Adrenal gland (tissue), 12 donors: ENCODE data around the gene OAF. TPM values are rescaled to one million over a fixed set of nuclear protein-coding genes. Genes with fewer than 3 reads are reported as not detected.

Experiments
- DNase-seq, 7 donors: peaks; one replicate each; pipeline ENCODE4 v3.0.0-alpha.2; 2019 to 2020
- H3K27ac ChIP-seq, 5 donors: fragments of 200-600 bp; sonication (generic) in 4 of 5; 1 replicate in 3 of 5; 2 replicates in 2 of 5; pipeline versions ENCODE4 v1.5.1 to v1.8.0; 2016 to 2020; ENCODE audit warnings: mild to moderate bottlenecking in 1 of 5
- H3K27me3 ChIP-seq: fragments of 200-600 bp; 2 replicates; pipeline ENCODE4 v1.8.0; 2021
- H3K36me3 ChIP-seq, 2 donors: fragments of 200-600 bp; replicated peaks in 1 of 2; 1 replicate in 1 of 2; 2 replicates in 1 of 2; pipeline versions ENCODE4 v1.5.1 to v1.8.0; 2018 to 2022
- H3K4me1 ChIP-seq, 2 donors: fragments of 200-600 bp; replicated peaks in 1 of 2; 1 replicate in 1 of 2; 2 replicates in 1 of 2; pipeline versions ENCODE4 v1.5.1 to v1.8.0; 2018 to 2021
- H3K4me3 ChIP-seq, 4 donors: fragments of 200-600 bp; sonication (generic) in 3 of 4; one replicate each; pipeline ENCODE4 v1.5.1; 2016 to 2018
- H3K9me3 ChIP-seq, 3 donors: fragments of 200-600 bp; sonication (generic) in 1 of 3; replicated peaks in 1 of 3; 1 replicate in 2 of 3; 2 replicates in 1 of 3; pipeline versions ENCODE4 v1.5.1 to v1.8.0; 2016 to 2021
- CTCF ChIP-seq, 6 experiments: fragments of 450-650 bp in 4 of 6; fragments of 200-600 bp in 2 of 6; sonication (generic) in 1 of 6; IDR thresholded peaks; 1 replicate in 5 of 6; 2 replicates in 1 of 6; pipeline versions ENCODE4 v1.5.1 to v1.8.0; 2016 to 2021; ENCODE audit warnings: antibody characterized with exemption in 6 of 6, mild to moderate bottlenecking in 2 of 6, moderate library complexity in 1 of 6
- POLR2A ChIP-seq, 2 donors: fragments of 450-650 bp; IDR thresholded peaks; one replicate each; pipeline ENCODE4 v1.6.1; 2017; ENCODE audit warnings: antibody characterized with exemption in 2 of 2, mild to moderate bottlenecking in 2 of 2, moderate library complexity in 1 of 2
- WGBS, 4 donors: extraction: QIAGEN DNeasy Blood & Tissue Kit in 2 of 4; methylation state at CpG; one replicate each; pipeline versions ENCODE4 v1.1.5 to v1.1.7; 2013 to 2017; 5-methylcytosine and 5-hydroxymethylcytosine counted together
- intact Hi-C, 2 donors: fragments of 100-400 bp; cut with DNase I; formaldehyde crosslinking; loops; one replicate each; pipeline versions ENCODE4 v1.14.1 to v1.15.0; 2022 to 2023
- polyA plus RNA-seq, 3 donors: library from polyadenylated mRNA; stranded (reverse); fragments of 200-250 nt in 2 of 3; fragments of 350-450 nt in 1 of 3; fragmentation: Illumina TruSeq in 1 of 3; extraction: RNeasy Lipid Tissue Mini Kit (QIAGEN cat#74804) in 1 of 3; gene quantifications; one replicate each; pipeline ENCODE4 v1.2.3, GENCODE V29; 2013 to 2014
- total RNA-seq, 9 donors: library from RNA; depleted of rRNA in 4 of 9; stranded (reverse); fragments of >200 nt in 4 of 9; fragments of 120-200 nt in 1 of 9; fragmentation: NEBNext Ultra II Directional in 1 of 9; extraction: Animal tissue kit (Norgen Biotek cat#: 25700) in 1 of 9; gene quantifications; one replicate each; pipeline versions ENCODE4 v1.1.0 to v1.2.4, GENCODE V29; 2013 to 2023
- donor health status: healthy with polysubstance abuse.
- donor health status: Bipolar disorder and iron deficiency.
- donor health status: DM: yes; HTN: yes; CAD: no.
- donor health status: DM: no; HTN: no; CAD: no.
- donor health status: DM: no; HTN: no; CAD: no.
- donor health status: DM: yes; HTN: yes; CAD: no.

The OAF gene
- total and polyA plus RNA-seq, 12 donors, result 67.7 to 253 (median 169) TPM

DNA sequence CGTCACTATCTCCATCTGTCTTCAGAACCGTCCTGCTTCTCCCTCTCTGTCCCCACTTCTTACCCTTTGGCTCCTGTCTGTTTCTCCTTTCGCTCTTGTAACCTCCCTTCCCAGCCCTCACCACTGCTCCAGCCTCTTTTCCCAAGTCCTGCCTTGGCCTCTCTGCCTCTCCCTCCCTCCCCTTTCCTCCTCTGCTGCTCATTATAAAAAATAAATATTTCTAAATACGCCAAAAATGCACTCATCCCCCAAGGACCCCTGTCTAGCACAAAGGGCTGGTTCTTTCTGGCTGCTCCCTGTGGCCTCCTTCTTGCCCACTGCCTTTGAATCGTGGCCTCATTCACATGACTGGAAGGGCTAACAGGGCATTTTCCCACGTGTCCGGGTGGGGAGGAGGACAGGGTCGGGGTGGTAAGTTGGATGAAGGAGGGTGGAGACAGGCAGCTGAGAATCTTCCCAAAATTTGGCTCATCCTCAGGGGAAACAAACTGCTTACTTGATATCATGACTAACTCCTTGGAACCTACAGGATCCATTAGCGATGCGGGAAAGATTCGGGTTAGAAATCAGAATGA is 26.4 kb upstream of the OAF start:
- Histone ChIP-seq H3K36me3 (no peaks in the 10 kb centered on the region), H3K9me3 (no peaks in the 10 kb centered on the region), H3K27ac (peak overlapping the region in 4 of 5 donors; percentile 56 to 80 (median 64)), H3K4me1 (peaks cover 18 to 36% of the 10 kb centered on the region in 2 donors), H3K27me3 (no peaks in the 10 kb centered on the region), H3K4me3 (peak overlapping the region in 1 of 4 donors; percentile 7)
- DNase-seq, result peak in 5 of 7 donors; percentile 11 to 48 (median 28)
- 54 to 67% (median 61%) methylated on average over 11 of the region's 11 CpGs for WGBS, 4 donors
- TF ChIP-seq POLR2A (IDR thresholded peaks at IDR 0.05) (no peak), CTCF (IDR thresholded peaks at IDR 0.05) (no peak)
- intact Hi-C loops, result no loop called here

GRCh38 chr11:120184946-120185705 is 25.7 kb upstream of the OAF start:
- TF ChIP-seq POLR2A (IDR thresholded peaks at IDR 0.05) (peak in 1 of 2 donors; percentile 70), CTCF (IDR thresholded peaks at IDR 0.05) (no peak)
- Histone ChIP-seq H3K9me3 (no peaks in the 10 kb centered on the region), H3K27me3 (no peaks in the 10 kb centered on the region), H3K4me3 (peak overlapping the region in 1 of 4 donors; percentile 7), H3K27ac (peak overlapping the region in 4 of 5 donors; percentile 56 to 80 (median 64)), H3K36me3 (no peaks in the 10 kb centered on the region), H3K4me1 (peaks cover 18 to 36% of the 10 kb centered on the region in 2 donors)
- peak; percentile 82 to 94 (median 91) for DNase-seq
- intact Hi-C loops, result no loop called here
- WGBS, 4 donors, result 21 to 29% (median 23%) methylated on average over 7 of the region's 7 CpGs

- no peaks in the 10 kb centered on the region for H3K27me3 ChIP-seq
- no peak overlapping the region for H3K4me3 ChIP-seq
- no peak for TF ChIP-seq CTCF (IDR thresholded peaks at IDR 0.05)
- no peak for TF ChIP-seq POLR2A (IDR thresholded peaks at IDR 0.05)
- no peaks in the 10 kb centered on the region for H3K36me3 ChIP-seq
- peak in 5 of 7 donors; percentile 5 to 27 (median 12) for DNase-seq
- intact Hi-C loops, result no loop called here
- H3K4me1 ChIP-seq, result peaks cover 18 to 36% of the 10 kb centered on the region in 2 donors
- peak overlapping the region in 3 of 5 donors; percentile 53 to 80 (median 68) for H3K27ac ChIP-seq
- WGBS, 4 donors, result 61 to 76% (median 70%) methylated on average over 3 of the region's 3 CpGs
- no peaks in the 10 kb centered on the region for H3K9me3 ChIP-seq
Measured at GRCh38 chr11:120185706-120186455, 25.0 kb upstream of the OAF start.

- no peaks in the 10 kb centered on the region for H3K9me3 ChIP-seq
- TF ChIP-seq CTCF (IDR thresholded peaks at IDR 0.05) (no peak), POLR2A (IDR thresholded peaks at IDR 0.05) (no peak)
- H3K36me3 ChIP-seq, result no peaks in the 10 kb centered on the region
- no peak overlapping the region for H3K4me3 ChIP-seq
- H3K27ac ChIP-seq, result peak overlapping the region in 3 of 5 donors; percentile 26 to 80 (median 59)
- H3K27me3 ChIP-seq, result no peaks in the 10 kb centered on the region
- peaks cover 18 to 36% of the 10 kb centered on the region in 2 donors for H3K4me1 ChIP-seq
- intact Hi-C loops, result no loop called here
- DNase-seq, result peak in 3 of 7 donors; percentile 2 to 30 (median 6)
Measured at GRCh38 chr11:120186456-120186773, 24.4 kb upstream of the OAF start.
